Liver (tissue), 9 donors: ENCODE data around the gene TREH. TPM values are rescaled to one million over a fixed set of nuclear protein-coding genes. Genes with fewer than 3 reads are reported as not detected.

Experiments used
- DNase-seq: peaks from one replicate; pipeline ENCODE4 v3.0.0-alpha.2; 2017; ENCODE audit warnings: low spot score
- H3K27ac ChIP-seq, 2 donors: one replicate each; pipeline ENCODE4 v1.7.0; 2013; ENCODE audit warnings: inconsistent platforms in 2 of 2, low read length in 2 of 2, control low read depth in 1 of 2, low read depth in 1 of 2, mild to moderate bottlenecking in 1 of 2
- H3K27me3 ChIP-seq, 4 donors: one replicate each; pipeline versions ENCODE4 v1.6.1 to v1.7.0; 2013; ENCODE audit warnings: low read length in 3 of 4, inconsistent platforms in 1 of 4, mild to moderate bottlenecking in 1 of 4, moderate library complexity in 1 of 4; ENCODE audit not compliant: control insufficient read depth in 4 of 4, insufficient read depth in 4 of 4
- H3K36me3 ChIP-seq, 4 donors: one replicate each; pipeline versions ENCODE4 v1.6.1 to v1.7.0; 2013; ENCODE audit warnings: low read length in 3 of 4, mild to moderate bottlenecking in 3 of 4, low read depth in 1 of 4, moderate library complexity in 1 of 4; ENCODE audit not compliant: control insufficient read depth in 4 of 4, insufficient read depth in 3 of 4
- H3K4me1 ChIP-seq, 4 donors: one replicate each; pipeline versions ENCODE4 v1.6.1 to v1.7.0; 2013; ENCODE audit warnings: low read length in 3 of 4, mild to moderate bottlenecking in 3 of 4, moderate library complexity in 1 of 4; ENCODE audit not compliant: control insufficient read depth in 4 of 4, insufficient read depth in 4 of 4
- H3K4me3 ChIP-seq, 3 donors: one replicate each; pipeline versions ENCODE4 v1.6.1 to v1.7.0; 2013; ENCODE audit warnings: low read length in 3 of 3, control low read depth in 1 of 3, low read depth in 1 of 3, mild to moderate bottlenecking in 1 of 3
- H3K9ac ChIP-seq, 2 donors: one replicate each; pipeline ENCODE4 v1.7.0; 2013; ENCODE audit warnings: low read length in 2 of 2, mild to moderate bottlenecking in 2 of 2, moderate library complexity in 2 of 2, control low read depth in 1 of 2, low read depth in 1 of 2
- H3K9me3 ChIP-seq, 4 donors: one replicate each; pipeline versions ENCODE4 v1.6.1 to v1.7.0; 2013; ENCODE audit warnings: low read length in 3 of 4; ENCODE audit not compliant: control insufficient read depth in 4 of 4
- ATF3 ChIP-seq: IDR thresholded peaks from 2 replicates; pipeline ENCODE4 v1.6.1; 2016; ENCODE audit warnings: antibody characterized with exemption
- CTCF ChIP-seq: fragments of 150-350 bp; IDR thresholded peaks from 2 replicates; pipeline ENCODE4 v1.5.1; 2017; ENCODE audit warnings: improper control_type of control experiment, low read depth, low read length; ENCODE audit not compliant: missing input control
- EGR1 ChIP-seq, 2 donors: IDR thresholded peaks; 2 replicates each; pipeline ENCODE4 v1.6.1; 2016 to 2018; ENCODE audit warnings: antibody characterized with exemption in 2 of 2, low read depth in 2 of 2
- FOXA1 ChIP-seq: IDR thresholded peaks from 2 replicates; pipeline ENCODE4 v1.6.1; 2016; ENCODE audit warnings: antibody characterized with exemption
- FOXA2 ChIP-seq: IDR thresholded peaks from 2 replicates; pipeline ENCODE4 v1.6.1; 2016; ENCODE audit warnings: antibody characterized with exemption
- HNF4A ChIP-seq, 2 donors: conservative IDR thresholded peaks; 2 replicates each; pipeline ENCODE4 v1.6.1; 2016; ENCODE audit warnings: antibody characterized with exemption in 2 of 2, mild to moderate bottlenecking in 2 of 2
- HNF4G ChIP-seq: IDR thresholded peaks from 2 replicates; pipeline ENCODE4 v1.6.1; 2016; ENCODE audit warnings: antibody characterized with exemption
- JUND ChIP-seq, 2 donors: IDR thresholded peaks; 2 replicates each; pipeline ENCODE4 v1.6.1; 2016; ENCODE audit warnings: antibody characterized with exemption in 2 of 2
- MAX ChIP-seq: IDR thresholded peaks from 2 replicates; pipeline ENCODE4 v1.6.1; 2016; ENCODE audit warnings: antibody characterized with exemption
- NR2F2 ChIP-seq: IDR thresholded peaks from 2 replicates; pipeline ENCODE4 v1.6.1; 2016; ENCODE audit warnings: antibody characterized with exemption
- RAD21 ChIP-seq, 2 donors: IDR thresholded peaks; 2 replicates each; pipeline ENCODE4 v1.6.1; 2016; ENCODE audit warnings: antibody characterized with exemption in 2 of 2, mild to moderate bottlenecking in 2 of 2
- REST ChIP-seq: IDR thresholded peaks from 2 replicates; pipeline ENCODE4 v1.6.1; 2016; ENCODE audit warnings: antibody characterized with exemption, mild to moderate bottlenecking
- RXRA ChIP-seq, 2 donors: IDR thresholded peaks; 2 replicates each; pipeline ENCODE4 v1.6.1; 2017 to 2018; ENCODE audit warnings: antibody characterized with exemption in 2 of 2, mild to moderate bottlenecking in 1 of 2
- SP1 ChIP-seq: IDR thresholded peaks from 2 replicates; pipeline ENCODE4 v1.6.1; 2018; ENCODE audit warnings: antibody characterized with exemption, mild to moderate bottlenecking
- TAF1 ChIP-seq: conservative IDR thresholded peaks from 2 replicates; pipeline ENCODE4 v1.6.1; 2016; ENCODE audit warnings: antibody characterized with exemption, mild to moderate bottlenecking
- YY1 ChIP-seq: IDR thresholded peaks from 2 replicates; pipeline ENCODE4 v1.6.1; 2016; ENCODE audit warnings: antibody characterized with exemption, mild to moderate bottlenecking
- ZBTB33 ChIP-seq: IDR thresholded peaks from 2 replicates; pipeline ENCODE4 v1.6.1; 2016; ENCODE audit warnings: antibody characterized with exemption
- WGBS: extraction: QIAGEN DNeasy Blood & Tissue Kit; methylation state at CpG from one replicate; pipeline ENCODE4 v1.1.7; 2013; 5-methylcytosine and 5-hydroxymethylcytosine counted together
- polyA plus RNA-seq, 2 donors: library from polyadenylated mRNA; stranded (reverse) in 1 of 2; unstranded in 1 of 2; fragments of 200-250 nt in 1 of 2; fragments of >200 nt in 1 of 2; fragmentation: Nextera tagmentation in 1 of 2; extraction: Ambion mirVana in 1 of 2; gene quantifications; one replicate each; pipeline versions ENCODE4 v1.2.1 to v1.2.3, GENCODE V29; 2013 to 2015
- total RNA-seq, 2 donors: library from RNA; depleted of rRNA; stranded (reverse); fragments of >200 nt; gene quantifications; one replicate each; pipeline ENCODE4 v1.2.3, GENCODE V29; 2014
- donor health status: healthy.
- donor health status: healthy.
- donor health status: healthy.
- donor health status: healthy.
- donor health status: healthy.

The TREH gene
- total and polyA plus RNA-seq, 4 donors: 0.50 to 1.2 (median 0.84) TPM; not detected in 1

GRCh38 chr11:118699506-118700220 lies 20.2 kb upstream of the TREH start:
- WGBS: 88% methylated on average over 7 of the region's 7 CpGs
- H3K9ac ChIP-seq: no peak overlapping the region
- H3K36me3 ChIP-seq: no peaks in the 10 kb centered on the region
- H3K27ac ChIP-seq: peak overlapping the region in 1 of 2 donors; percentile 41
- DNase-seq: no peak
- no peak overlapping the region for H3K4me3 ChIP-seq
- H3K4me1 ChIP-seq: no peaks in the 10 kb centered on the region
- no peaks in the 10 kb centered on the region for H3K27me3 ChIP-seq
- H3K9me3 ChIP-seq: no peaks in the 10 kb centered on the region
- no peak for TF ChIP-seq FOXA2
- TF ChIP-seq NR2F2: no peak
- no peak for TF ChIP-seq EGR1 (IDR thresholded peaks at IDR 0.05; ENCODE audit: low read depth in 2 of 2)
- TF ChIP-seq TAF1: no peak
- no peak for TF ChIP-seq ATF3
- TF ChIP-seq HNF4A (conservative IDR thresholded peaks at IDR 0.05): no peak
- TF ChIP-seq CTCF: no peak
- no peak for TF ChIP-seq FOXA1
- no peak for TF ChIP-seq SP1
- no peak for TF ChIP-seq JUND (IDR thresholded peaks at IDR 0.05)
- no peak for TF ChIP-seq HNF4G
- no peak for TF ChIP-seq YY1
- no peak for TF ChIP-seq REST
- TF ChIP-seq RAD21 (IDR thresholded peaks at IDR 0.05): no peak
- no peak for TF ChIP-seq ZBTB33

- no peaks in the 10 kb centered on the region for H3K4me1 ChIP-seq
- no peaks in the 10 kb centered on the region for H3K9me3 ChIP-seq
- H3K27ac ChIP-seq: no peak overlapping the region
- H3K9ac ChIP-seq: no peak overlapping the region
- 86% methylated on average over 8 of the region's 8 CpGs for WGBS
- TF ChIP-seq RAD21 (IDR thresholded peaks at IDR 0.05): no peak
- no peak for TF ChIP-seq MAX
- TF ChIP-seq RXRA (IDR thresholded peaks at IDR 0.05): no peak
- TF ChIP-seq TAF1: no peak
- no peak for TF ChIP-seq YY1
- H3K27me3 ChIP-seq: no peaks in the 10 kb centered on the region
- no peaks in the 10 kb centered on the region for H3K36me3 ChIP-seq
- no peak for DNase-seq
- H3K4me3 ChIP-seq: no peak overlapping the region
Observed at GRCh38 chr11:118697346-118697745, 17.9 kb upstream of the TREH start.
